ENCODE results near the gene UNC79. TPM values are rescaled to one million over a fixed set of nuclear protein-coding genes. Genes with fewer than 3 reads are reported as not detected.

UNC79 gene
- total RNA-seq, 1 experiment from 2014 or later, result 0.05 TPM

GRCh38 chr14:93481758-93482157 is 51.0 kb downstream of the UNC79 start:
- H3K36me3 ChIP-seq (ENCODE audit: control insufficient read depth, insufficient read depth, low read length), result no peaks in the 10 kb centered on the region
- in situ Hi-C loops (cut with HindIII; ENCODE audit: low pct_unique_long_range_greater_than_20kb, low sequenced_read_pairs) (no loop called here), intact Hi-C loops (cut with micrococcal nuclease; ENCODE audit: unreplicated experiment) (no loop called here)
- ATAC-seq (no peak), DNase-seq (ENCODE audit: low read depth, low spot score) (no peak)
- no peaks in the 10 kb centered on the region for H3K27me3 ChIP-seq (ENCODE audit: control insufficient read depth, insufficient read depth, low read length)
- H3K4me3 ChIP-seq (ENCODE audit: low read depth in 2 of 2, low read length in 2 of 2), result no peak overlapping the region
- no peak for TF ChIP-seq POLR2AphosphoS5 (IDR thresholded peaks at IDR 0.05; ENCODE audit: low read depth, low read length)
- no peak for TF ChIP-seq SIN3A (IDR thresholded peaks at IDR 0.05; ENCODE audit: borderline replicate concordance, insufficient read depth, low read depth, low read length)
- TF ChIP-seq, protein P1, sequence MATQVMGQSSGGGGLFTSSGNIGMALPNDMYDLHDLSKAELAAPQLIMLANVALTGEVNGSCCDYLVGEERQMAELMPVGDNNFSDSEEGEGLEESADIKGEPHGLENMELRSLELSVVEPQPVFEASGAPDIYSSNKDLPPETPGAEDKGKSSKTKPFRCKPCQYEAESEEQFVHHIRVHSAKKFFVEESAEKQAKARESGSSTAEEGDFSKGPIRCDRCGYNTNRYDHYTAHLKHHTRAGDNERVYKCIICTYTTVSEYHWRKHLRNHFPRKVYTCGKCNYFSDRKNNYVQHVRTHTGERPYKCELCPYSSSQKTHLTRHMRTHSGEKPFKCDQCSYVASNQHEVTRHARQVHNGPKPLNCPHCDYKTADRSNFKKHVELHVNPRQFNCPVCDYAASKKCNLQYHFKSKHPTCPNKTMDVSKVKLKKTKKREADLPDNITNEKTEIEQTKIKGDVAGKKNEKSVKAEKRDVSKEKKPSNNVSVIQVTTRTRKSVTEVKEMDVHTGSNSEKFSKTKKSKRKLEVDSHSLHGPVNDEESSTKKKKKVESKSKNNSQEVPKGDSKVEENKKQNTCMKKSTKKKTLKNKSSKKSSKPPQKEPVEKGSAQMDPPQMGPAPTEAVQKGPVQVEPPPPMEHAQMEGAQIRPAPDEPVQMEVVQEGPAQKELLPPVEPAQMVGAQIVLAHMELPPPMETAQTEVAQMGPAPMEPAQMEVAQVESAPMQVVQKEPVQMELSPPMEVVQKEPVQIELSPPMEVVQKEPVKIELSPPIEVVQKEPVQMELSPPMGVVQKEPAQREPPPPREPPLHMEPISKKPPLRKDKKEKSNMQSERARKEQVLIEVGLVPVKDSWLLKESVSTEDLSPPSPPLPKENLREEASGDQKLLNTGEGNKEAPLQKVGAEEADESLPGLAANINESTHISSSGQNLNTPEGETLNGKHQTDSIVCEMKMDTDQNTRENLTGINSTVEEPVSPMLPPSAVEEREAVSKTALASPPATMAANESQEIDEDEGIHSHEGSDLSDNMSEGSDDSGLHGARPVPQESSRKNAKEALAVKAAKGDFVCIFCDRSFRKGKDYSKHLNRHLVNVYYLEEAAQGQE (IDR thresholded peaks at IDR 0.05; ENCODE audit: insufficient read depth in 1 of 2, low read depth in 2 of 2, low read length in 1 of 2), result no peak
- no peak for TF ChIP-seq CTCF (IDR thresholded peaks at IDR 0.05)
- TF ChIP-seq TCF7L2 (IDR thresholded peaks at IDR 0.05; ENCODE audit: low read depth, low read length), result no peak
- no TSS peak for BruUV-seq (replicated peaks)
- no peak overlapping the region for H3K27ac ChIP-seq (ENCODE audit: low read length)
- H3K9me3 ChIP-seq (ENCODE audit: control insufficient read depth, insufficient read depth, low read depth, low read length), result no peaks in the 10 kb centered on the region
- H3K4me1 ChIP-seq (ENCODE audit: control insufficient read depth, insufficient read depth, low read length), result no peaks in the 10 kb centered on the region
- CTCF ChIA-PET, result no interaction called here
- POLR2A ChIA-PET, result no interaction called here

DNA sequence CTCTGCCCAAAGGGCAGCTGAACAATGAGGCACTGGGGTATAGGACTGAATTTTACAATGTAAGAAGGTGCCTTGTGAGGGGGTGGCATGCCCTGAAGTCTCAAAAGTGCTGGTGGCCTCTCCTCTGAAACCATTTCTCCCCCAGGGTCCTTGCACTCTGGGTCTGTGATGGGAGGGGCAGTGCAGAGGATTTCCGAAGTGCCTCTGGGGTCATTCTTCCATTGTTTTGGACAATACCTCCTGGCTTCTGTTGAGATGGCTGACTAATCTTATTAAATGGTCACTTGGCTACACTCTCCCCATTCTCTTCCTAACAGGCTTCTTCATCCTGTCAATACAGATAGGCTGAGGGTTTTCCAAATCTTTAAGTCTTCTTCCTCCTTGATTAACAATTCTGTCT is 59.3 kb downstream of the UNC79 start:
- no peak for DNase-seq (ENCODE audit: low read depth, low spot score)
- intact Hi-C loops (cut with micrococcal nuclease; ENCODE audit: unreplicated experiment), result no loop called here
- Histone ChIP-seq H3K36me3 (ENCODE audit: control insufficient read depth, insufficient read depth, low read length) (no peaks in the 10 kb centered on the region), H3K4me1 (ENCODE audit: control insufficient read depth, insufficient read depth, low read length) (no peaks in the 10 kb centered on the region), H3K27me3 (ENCODE audit: control insufficient read depth, insufficient read depth, low read length) (no peaks in the 10 kb centered on the region), H3K4me3 (ENCODE audit: low read depth in 2 of 2, low read length in 2 of 2) (no peak overlapping the region), H3K27ac (ENCODE audit: low read length) (no peak overlapping the region), H3K9me3 (ENCODE audit: control insufficient read depth, insufficient read depth, low read depth, low read length) (no peaks in the 10 kb centered on the region)
- ChIA-PET CTCF (no interaction called here), POLR2A (no interaction called here)
- TF ChIP-seq POLR2AphosphoS5 (IDR thresholded peaks at IDR 0.05; ENCODE audit: low read depth, low read length), result no peak
- TF ChIP-seq CTCF (IDR thresholded peaks at IDR 0.05), result no peak
- TF ChIP-seq, protein P1 (IDR thresholded peaks at IDR 0.05; ENCODE audit: insufficient read depth in 1 of 2, low read depth in 2 of 2, low read length in 1 of 2), result no peak
- no peak for TF ChIP-seq SIN3A (IDR thresholded peaks at IDR 0.05; ENCODE audit: borderline replicate concordance, insufficient read depth, low read depth, low read length)
- no peak for TF ChIP-seq TCF7L2 (IDR thresholded peaks at IDR 0.05; ENCODE audit: low read depth, low read length)
- in situ Hi-C loops (cut with HindIII; ENCODE audit: low pct_unique_long_range_greater_than_20kb, low sequenced_read_pairs), result no loop called here
- no TSS peak for BruUV-seq (replicated peaks)
- no peak for ATAC-seq
